Astrocyte (in vitro differentiated cells and primary cell): Measurements from ENCODE around the gene SRRM4.

ENCODE experiments used
- CTCF ChIP-seq: IDR thresholded peaks from 2 replicates; pipeline ENCODE4 v1.5.1; 2011; ENCODE audit warnings: low read depth, mild to moderate bottlenecking, inconsistent platforms, low read length, moderate library complexity; ENCODE audit not compliant: insufficient read depth
- EZH2 ChIP-seq: IDR thresholded peaks from 2 replicates; pipeline ENCODE4 v1.6.1; 2012; ENCODE audit warnings: mild to moderate bottlenecking, low read length, inconsistent platforms; ENCODE audit not compliant: insufficient read depth

GRCh38 chr12:118980407-118981014 lies 830 bp upstream of the SRRM4 start:
- TF ChIP-seq CTCF (no peak), EZH2 (no peak)
